ENCODE measurements around the gene IGFBP1.

- no peak for TF ChIP-seq MXI1 (IDR thresholded peaks at IDR 0.05; ENCODE audit: low read depth, low read length)
- TF ChIP-seq GABPA (IDR thresholded peaks at IDR 0.05; ENCODE audit: low read depth) = no peak
- TF ChIP-seq CTCF (IDR thresholded peaks at IDR 0.05) = no peak
- no peak for TF ChIP-seq SIN3A (IDR thresholded peaks at IDR 0.05; ENCODE audit: borderline replicate concordance, low read depth, low read length)
- no peak for TF ChIP-seq MAX (IDR thresholded peaks at IDR 0.05; ENCODE audit: low read depth)
- no peak for TF ChIP-seq RFX5 (IDR thresholded peaks at IDR 0.05; ENCODE audit: low read length)
- no peak for TF ChIP-seq RAD21 (IDR thresholded peaks at IDR 0.05; ENCODE audit: low read length)
- TF ChIP-seq USF1 (IDR thresholded peaks at IDR 0.05; ENCODE audit: borderline replicate concordance, low read depth) = no peak
- no peak for TF ChIP-seq JUND (IDR thresholded peaks at IDR 0.05)
- TF ChIP-seq TCF12 (IDR thresholded peaks at IDR 0.05) = no peak
Observed at GRCh38 chr7:45915606-45916005, 27.3 kb downstream of the IGFBP1 start.
